H9 (cell line): ENCODE results near the gene ITPK1. TPM values are rescaled to one million over a fixed set of nuclear protein-coding genes. Genes with fewer than 3 reads are reported as not detected.

Source experiments
- DNase-seq: peaks from one replicate; pipeline ENCODE4 v3.0.0-alpha.2; 2017
- H2AFZ ChIP-seq: one replicate; pipeline ENCODE4 v1.6.1; 2013; ENCODE audit warnings: mild to moderate bottlenecking, low read length, control low read depth, moderate library complexity
- H2AK5ac ChIP-seq: 2 replicates; pipeline ENCODE4 v1.6.1; 2013; ENCODE audit warnings: low read length, control low read depth, mixed read lengths; ENCODE audit not compliant: insufficient read length
- H2BK120ac ChIP-seq: one replicate; pipeline ENCODE4 v1.6.1; 2013; ENCODE audit warnings: low read depth, mild to moderate bottlenecking, low read length, control low read depth, inconsistent platforms; ENCODE audit not compliant: poor library complexity, severe bottlenecking
- H2BK12ac ChIP-seq: 2 replicates; pipeline ENCODE4 v1.6.1; 2013; ENCODE audit warnings: low read length, control low read depth, mixed read lengths, low read depth; ENCODE audit not compliant: insufficient read length
- H2BK15ac ChIP-seq: 2 replicates; pipeline ENCODE4 v1.6.1; 2013; ENCODE audit warnings: low read depth, low read length, control low read depth
- H2BK20ac ChIP-seq: one replicate; pipeline ENCODE4 v1.6.1; 2013; ENCODE audit warnings: low read depth, mild to moderate bottlenecking, low read length, control low read depth, inconsistent platforms; ENCODE audit not compliant: poor library complexity, severe bottlenecking
- H2BK5ac ChIP-seq: 2 replicates; pipeline ENCODE4 v1.6.1; 2013; ENCODE audit warnings: low read length, control low read depth, mixed read lengths; ENCODE audit not compliant: insufficient read length
- H3K14ac ChIP-seq: 2 replicates; pipeline ENCODE4 v1.6.1; 2013; ENCODE audit warnings: low read length, control low read depth; ENCODE audit not compliant: insufficient read depth
- H3K18ac ChIP-seq: 2 replicates; pipeline ENCODE4 v1.6.1; 2013; ENCODE audit warnings: low read depth, mild to moderate bottlenecking, mixed read lengths, low read length, control low read depth; ENCODE audit not compliant: insufficient read length
- H3K23ac ChIP-seq: 2 replicates; pipeline ENCODE4 v1.6.1; 2013; ENCODE audit warnings: low read length, control low read depth, mixed read lengths, low read depth; ENCODE audit not compliant: insufficient read length
- H3K23me2 ChIP-seq: 2 replicates; pipeline ENCODE4 v1.6.1; 2013; ENCODE audit warnings: low read depth, mild to moderate bottlenecking, mixed read lengths, low read length, control low read depth; ENCODE audit not compliant: insufficient read length, poor library complexity, severe bottlenecking
- H3K27ac ChIP-seq: 2 replicates; pipeline ENCODE4 v1.5.1; 2013; ENCODE audit warnings: low read length, control low read depth, mixed read lengths, low read depth; ENCODE audit not compliant: insufficient read length
- H3K27me3 ChIP-seq: 2 replicates; pipeline ENCODE4 v1.6.1; 2013; ENCODE audit warnings: low read length, control low read depth, inconsistent platforms; ENCODE audit not compliant: insufficient read depth
- H3K4ac ChIP-seq: 2 replicates; pipeline ENCODE4 v1.6.1; 2013; ENCODE audit warnings: low read depth, mild to moderate bottlenecking, control low read depth, inconsistent platforms, low read length, moderate library complexity
- H3K4me1 ChIP-seq: 2 replicates; pipeline ENCODE4 v1.6.1; 2013; ENCODE audit warnings: low read length, control low read depth, inconsistent platforms; ENCODE audit not compliant: insufficient read depth
- H3K4me2 ChIP-seq: 2 replicates; pipeline ENCODE4 v1.6.1; 2013; ENCODE audit warnings: low read length, control low read depth, mixed read lengths; ENCODE audit not compliant: insufficient read length, insufficient read depth
- H3K56ac ChIP-seq: 2 replicates; pipeline ENCODE4 v1.6.1; 2013; ENCODE audit warnings: low read depth, mild to moderate bottlenecking, mixed read lengths, low read length, control low read depth; ENCODE audit not compliant: insufficient read length
- H3K79me1 ChIP-seq: 2 replicates; pipeline ENCODE4 v1.6.1; 2013; ENCODE audit warnings: low read depth, mild to moderate bottlenecking, moderate library complexity, low read length, control low read depth, inconsistent platforms; ENCODE audit not compliant: insufficient read depth, poor library complexity, severe bottlenecking
- H3K79me2 ChIP-seq: 2 replicates; pipeline ENCODE4 v1.6.1; 2013; ENCODE audit warnings: low read length, control low read depth, inconsistent platforms; ENCODE audit not compliant: insufficient read depth
- H3K9ac ChIP-seq: 2 replicates; pipeline ENCODE4 v1.6.1; 2013; ENCODE audit warnings: low read length, control low read depth, mixed read lengths; ENCODE audit not compliant: insufficient read length; ENCODE audit errors: extremely low read depth
- H3K9me3 ChIP-seq: one replicate; pipeline ENCODE4 v1.6.1; 2013; ENCODE audit warnings: low read depth, low read length, inconsistent platforms; ENCODE audit not compliant: control insufficient read depth
- H3T11ph ChIP-seq: one replicate; pipeline ENCODE4 v1.6.1; 2013; ENCODE audit warnings: mild to moderate bottlenecking, low read length, control low read depth, inconsistent platforms
- H4K20me1 ChIP-seq: one replicate; pipeline ENCODE4 v1.6.1; 2013; ENCODE audit not compliant: control insufficient read depth, insufficient read length, insufficient read depth
- H4K5ac ChIP-seq: 2 replicates; pipeline ENCODE4 v1.6.1; 2013; ENCODE audit warnings: low read depth, mild to moderate bottlenecking, mixed read lengths, low read length, control low read depth; ENCODE audit not compliant: insufficient read length
- H4K8ac ChIP-seq: replicated peaks from 2 replicates; pipeline ENCODE4 v1.6.1; 2013; ENCODE audit warnings: low read length, control low read depth, mixed read lengths, low read depth; ENCODE audit not compliant: insufficient read length
- H4K91ac ChIP-seq: 2 replicates; pipeline ENCODE4 v1.6.1; 2013; ENCODE audit warnings: low read depth, mild to moderate bottlenecking, moderate library complexity, mixed read lengths, low read length, control low read depth; ENCODE audit not compliant: insufficient read length
- H3K27ac Mint-ChIP-seq, 3 experiments: 2 replicates in 2 of 3; 3 replicates in 1 of 3; pipeline ENCODE4 v1.8.0; 2020 to 2021; ENCODE audit warnings: mixed read lengths in 3 of 3, mild to moderate bottlenecking in 1 of 3, moderate library complexity in 1 of 3
- H3K27me3 Mint-ChIP-seq: 2 replicates; pipeline ENCODE4 v1.8.0; 2021; ENCODE audit warnings: low read depth, mild to moderate bottlenecking, moderate library complexity, mixed read lengths
- H3K36me3 Mint-ChIP-seq, 3 experiments: 2 replicates in 2 of 3; 3 replicates in 1 of 3; pipeline ENCODE4 v1.8.0; 2020 to 2021; ENCODE audit warnings: low read depth in 3 of 3, mixed read lengths in 3 of 3; ENCODE audit not compliant: insufficient read depth in 1 of 3
- H3K4me1 Mint-ChIP-seq, 2 experiments: 2 replicates each; pipeline ENCODE4 v1.8.0; 2020; ENCODE audit warnings: mixed read lengths in 2 of 2
- H3K4me3 Mint-ChIP-seq, 2 experiments: 2 replicates in 1 of 2; 3 replicates in 1 of 2; pipeline ENCODE4 v1.8.0; 2020 to 2021; ENCODE audit warnings: mild to moderate bottlenecking in 2 of 2, mixed read lengths in 2 of 2, moderate library complexity in 1 of 2
- H3K9me3 Mint-ChIP-seq, 2 experiments: 2 replicates in 1 of 2; 3 replicates in 1 of 2; pipeline ENCODE4 v1.8.0; 2020; ENCODE audit warnings: mild to moderate bottlenecking in 2 of 2, mixed read lengths in 2 of 2, moderate library complexity in 1 of 2
- WGBS: extraction: QIAGEN DNeasy Blood & Tissue Kit; methylation state at CpG from one replicate; pipeline ENCODE4 v1.1.7; 2013; ENCODE audit warnings: missing lambda C conversion rate, low lambda C conversion rate, mixed read lengths; ENCODE audit not compliant: insufficient read length; ENCODE audit errors: extremely low coverage; 5-methylcytosine and 5-hydroxymethylcytosine counted together
- total RNA-seq: library from RNA; stranded (reverse); gene quantifications from 2 replicates; pipeline ENCODE4 v1.2.1, GENCODE V29; 2021
- TF ChIP-seq, protein P1 (sequence below): fragments of 200-600 bp; sonication (generic); conservative IDR thresholded peaks from 3 replicates; pipeline ENCODE4 v1.8.0; 2021; ENCODE audit warnings: antibody characterized with exemption, mild to moderate bottlenecking

Gene ITPK1
- total RNA-seq, 1 experiment from 2014 or later, result 92.7 TPM

DNA sequence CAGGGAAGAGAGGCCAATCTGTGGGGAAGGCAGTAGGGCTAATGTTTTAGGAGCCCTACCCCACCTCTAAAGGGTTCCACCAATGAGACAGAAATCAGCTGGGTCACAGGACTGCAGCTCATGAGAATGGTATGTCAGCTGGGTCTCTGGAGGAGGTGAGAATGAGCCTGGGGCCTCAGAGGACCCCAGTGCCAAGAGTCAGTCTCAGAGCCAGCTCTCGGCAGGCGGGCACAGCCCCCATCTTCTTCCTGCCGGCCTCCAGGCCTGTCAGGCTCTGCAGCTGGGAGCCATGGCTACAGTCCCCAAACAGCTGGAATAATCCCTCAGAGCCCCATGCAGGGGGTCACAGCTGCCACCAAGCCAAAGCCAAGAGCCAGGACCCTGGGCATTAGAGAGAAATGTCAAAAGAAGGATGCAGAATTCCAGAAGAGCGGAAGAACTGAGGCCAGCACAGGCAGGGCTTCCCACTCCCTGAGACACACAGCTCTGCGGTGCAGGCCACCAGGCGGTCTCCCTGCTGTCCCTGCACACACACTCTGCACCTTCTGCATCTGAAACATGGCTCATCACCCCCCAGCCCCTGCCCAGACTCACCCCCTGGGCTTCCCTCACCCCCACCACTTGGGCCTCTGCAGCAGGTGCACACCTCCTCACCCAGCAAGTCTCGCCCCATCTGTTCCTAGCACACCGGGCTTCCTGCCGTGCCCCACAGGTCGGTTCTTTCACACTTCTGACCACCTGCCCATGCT, 26.0 kb downstream of the ITPK1 start:
- H3K27me3 Mint-ChIP-seq, result no peaks in the 10 kb centered on the region
- Histone ChIP-seq H3K27me3 (no peaks in the 10 kb centered on the region), H3K4me1 (peaks cover 5% of the 10 kb centered on the region; the same call in 1 of the 2 replicates), H3K9me3 (no peaks in the 10 kb centered on the region), H4K91ac (no peak overlapping the region), H3K4ac (no peak overlapping the region), H2BK20ac (no peak overlapping the region), H3K9ac (no peak overlapping the region), H4K20me1 (no peaks in the 10 kb centered on the region), H2BK12ac (no peak overlapping the region), H2AFZ (no peak overlapping the region), H3K23ac (no peak overlapping the region), H3T11ph (no peak overlapping the region), H2AK5ac (no peak overlapping the region), H4K5ac (no peak overlapping the region), H3K4me2 (no peak overlapping the region), H4K8ac (no peak overlapping the region), H2BK15ac (no peak overlapping the region), H2BK120ac (no peak overlapping the region), H3K79me1 (peaks cover 5% of the 10 kb centered on the region), H2BK5ac (no peak overlapping the region), H3K56ac (no peak overlapping the region), H3K14ac (no peak overlapping the region; the same call in 1 of the 2 replicates), H3K23me2 (no peaks in the 10 kb centered on the region), H3K18ac (no peak overlapping the region), H3K27ac (no peak overlapping the region), H3K79me2 (peaks cover 31% of the 10 kb centered on the region)
- TF ChIP-seq, protein P1, sequence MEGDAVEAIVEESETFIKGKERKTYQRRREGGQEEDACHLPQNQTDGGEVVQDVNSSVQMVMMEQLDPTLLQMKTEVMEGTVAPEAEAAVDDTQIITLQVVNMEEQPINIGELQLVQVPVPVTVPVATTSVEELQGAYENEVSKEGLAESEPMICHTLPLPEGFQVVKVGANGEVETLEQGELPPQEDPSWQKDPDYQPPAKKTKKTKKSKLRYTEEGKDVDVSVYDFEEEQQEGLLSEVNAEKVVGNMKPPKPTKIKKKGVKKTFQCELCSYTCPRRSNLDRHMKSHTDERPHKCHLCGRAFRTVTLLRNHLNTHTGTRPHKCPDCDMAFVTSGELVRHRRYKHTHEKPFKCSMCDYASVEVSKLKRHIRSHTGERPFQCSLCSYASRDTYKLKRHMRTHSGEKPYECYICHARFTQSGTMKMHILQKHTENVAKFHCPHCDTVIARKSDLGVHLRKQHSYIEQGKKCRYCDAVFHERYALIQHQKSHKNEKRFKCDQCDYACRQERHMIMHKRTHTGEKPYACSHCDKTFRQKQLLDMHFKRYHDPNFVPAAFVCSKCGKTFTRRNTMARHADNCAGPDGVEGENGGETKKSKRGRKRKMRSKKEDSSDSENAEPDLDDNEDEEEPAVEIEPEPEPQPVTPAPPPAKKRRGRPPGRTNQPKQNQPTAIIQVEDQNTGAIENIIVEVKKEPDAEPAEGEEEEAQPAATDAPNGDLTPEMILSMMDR, result no peak
- H3K4me3 Mint-ChIP-seq, result 0 out of 5 replicates have a peak overlapping the region, but pooled peaks of 1 of the 2 experiments have one; percentile 6
- H3K9me3 Mint-ChIP-seq, result peaks cover 0 to 5% of the 10 kb centered on the region in 2 experiments; a peak in 1 of 5 replicates
- peaks cover 49 to 64% of the 10 kb centered on the region in 2 experiments for H3K4me1 Mint-ChIP-seq
- peak overlapping the region in 2 of 3 experiments; percentile 53 to 62; a peak in 2 of 7 replicates for H3K27ac Mint-ChIP-seq
- no CpG with 5 or more reads among the region's 10 CpGs for WGBS
- DNase-seq, result no peak
- peaks cover 3 to 13% (median 9%) of the 10 kb centered on the region in 3 experiments; a peak in 6 of 7 replicates for H3K36me3 Mint-ChIP-seq
